ENCODE data around the gene MYPN. TPM values are rescaled to one million over a fixed set of nuclear protein-coding genes. Genes with fewer than 3 reads are reported as not detected.

Gene MYPN
- total RNA-seq, 2 donors from 2014 or later: 0.07 to 0.27 TPM

- DNase-seq: no peak
- Histone ChIP-seq H3K9ac (ENCODE audit: low read depth in 2 of 2, low read length in 2 of 2) (no peak overlapping the region), H3K9me3 (no peaks in the 10 kb centered on the region), H3K27me3 (no peaks in the 10 kb centered on the region), H3K36me3 (no peaks in the 10 kb centered on the region), H3K4me1 (no peaks in the 10 kb centered on the region), H3K27ac (no peak overlapping the region), H3K4me3 (no peak overlapping the region)
- TF ChIP-seq CTCF (IDR thresholded peaks at IDR 0.05): no peak
- intact Hi-C loops (cut with DNase I): no loop called here
Measured at GRCh38 chr10:68103261-68103878, 5.9 kb upstream of the MYPN start.

GRCh38 chr10:68103901-68104300, 5.4 kb upstream of the MYPN start:
- H3K4me1 ChIP-seq: no peaks in the 10 kb centered on the region
- no peaks in the 10 kb centered on the region for H3K9me3 ChIP-seq
- no peak for DNase-seq
- no peak for TF ChIP-seq CTCF (IDR thresholded peaks at IDR 0.05)
- intact Hi-C loops (cut with DNase I): no loop called here
- H3K27me3 ChIP-seq: no peaks in the 10 kb centered on the region
- no peak overlapping the region for H3K27ac ChIP-seq
- no peaks in the 10 kb centered on the region for H3K36me3 ChIP-seq
- H3K4me3 ChIP-seq: no peak overlapping the region
- no peak overlapping the region for H3K9ac ChIP-seq (ENCODE audit: low read depth in 2 of 2, low read length in 2 of 2)

GRCh38 chr10:68105820-68106219, 3.5 kb upstream of the MYPN start:
- H3K9ac ChIP-seq (ENCODE audit: low read depth in 2 of 2, low read length in 2 of 2): no peak overlapping the region
- intact Hi-C loops (cut with DNase I): no loop called here
- no peak overlapping the region for H3K27ac ChIP-seq
- no peaks in the 10 kb centered on the region for H3K27me3 ChIP-seq
- no peak for TF ChIP-seq CTCF (IDR thresholded peaks at IDR 0.05)
- no peaks in the 10 kb centered on the region for H3K4me1 ChIP-seq
- H3K9me3 ChIP-seq: no peaks in the 10 kb centered on the region
- H3K4me3 ChIP-seq: no peak overlapping the region
- H3K36me3 ChIP-seq: no peaks in the 10 kb centered on the region
- DNase-seq: no peak

GRCh38 chr10:68106656-68107055, 2.6 kb upstream of the MYPN start:
- Histone ChIP-seq H3K4me3 (no peak overlapping the region), H3K27ac (no peak overlapping the region), H3K36me3 (no peaks in the 10 kb centered on the region), H3K9me3 (no peaks in the 10 kb centered on the region), H3K27me3 (no peaks in the 10 kb centered on the region), H3K9ac (ENCODE audit: low read depth in 2 of 2, low read length in 2 of 2) (no peak overlapping the region), H3K4me1 (no peaks in the 10 kb centered on the region)
- no peak for DNase-seq
- intact Hi-C loops (cut with DNase I): no loop called here
- TF ChIP-seq CTCF (IDR thresholded peaks at IDR 0.05): no peak

- no peak for TF ChIP-seq CTCF (IDR thresholded peaks at IDR 0.05)
- Histone ChIP-seq H3K27ac (no peak overlapping the region), H3K4me3 (no peak overlapping the region)
Measured at GRCh38 chr10:68107651-68108050, 1.6 kb upstream of the MYPN start.

More at GRCh38 chr10:68107651-68108050, 1.6 kb upstream of the MYPN start:
- Histone ChIP-seq H3K27me3 (no peaks in the 10 kb centered on the region), H3K36me3 (no peaks in the 10 kb centered on the region), H3K9ac (ENCODE audit: low read depth in 2 of 2, low read length in 2 of 2) (no peak overlapping the region), H3K9me3 (no peaks in the 10 kb centered on the region), H3K4me1 (no peaks in the 10 kb centered on the region)
- intact Hi-C loops (cut with DNase I): no loop called here
- DNase-seq: no peak

Data from colonic mucosa (tissue), 4 donors.